GM21381 (cell line): ENCODE measurements around the gene ZFYVE9.
A peak's percentile ranks its signal among the peaks of the same experiment; 100 is the strongest.
"Not testable (repeated sequence)": the region's sequence is repeated elsewhere in the genome, so short reads cannot be mapped to it uniquely, and the experiment has no call there.

Experiments used
- ATAC-seq: cut with Tn5 transposase; IDR thresholded peaks from one replicate; pipeline ENCODE4 v1.9.1; 2021; ENCODE audit warnings: mild to moderate bottlenecking, moderate library complexity; ENCODE audit not compliant: unreplicated experiment

Gene ZFYVE9

DNA sequence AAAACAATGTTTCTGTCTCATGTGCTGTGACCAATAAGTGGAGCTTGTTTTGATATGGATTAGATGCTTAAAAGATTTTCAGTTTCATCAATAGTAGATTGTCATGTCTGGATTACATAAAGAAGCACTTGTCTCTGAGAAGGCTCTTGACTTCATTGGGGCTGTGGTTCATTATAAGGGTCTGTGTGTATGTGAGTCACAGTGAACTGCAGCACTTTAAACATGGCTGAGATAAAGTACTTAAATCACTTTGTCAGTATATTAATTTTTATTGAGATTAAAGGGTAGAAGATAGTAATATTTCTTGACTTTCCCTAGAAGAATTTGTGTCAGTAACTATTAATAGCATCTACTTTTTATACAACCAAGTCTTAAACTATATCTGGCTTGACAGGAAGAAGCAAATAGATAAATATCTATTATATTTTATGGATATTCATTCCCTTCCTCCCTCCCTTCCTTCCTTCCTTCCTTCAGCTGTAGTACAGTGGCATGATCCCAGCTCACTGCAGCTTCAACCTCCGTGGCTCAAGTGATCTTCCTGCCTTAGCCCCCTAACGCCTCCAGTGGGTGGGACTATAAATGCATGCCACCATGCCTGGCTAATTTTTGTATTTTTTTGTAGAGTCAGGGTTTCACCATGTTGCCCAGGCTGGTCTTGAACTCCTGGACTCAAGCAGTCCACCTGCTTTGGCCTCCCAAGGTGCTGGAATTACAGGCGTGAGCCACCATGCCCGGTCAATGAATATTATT, 48.8 kb downstream of the ZFYVE9 start:
- ATAC-seq, result no peak

DNA sequence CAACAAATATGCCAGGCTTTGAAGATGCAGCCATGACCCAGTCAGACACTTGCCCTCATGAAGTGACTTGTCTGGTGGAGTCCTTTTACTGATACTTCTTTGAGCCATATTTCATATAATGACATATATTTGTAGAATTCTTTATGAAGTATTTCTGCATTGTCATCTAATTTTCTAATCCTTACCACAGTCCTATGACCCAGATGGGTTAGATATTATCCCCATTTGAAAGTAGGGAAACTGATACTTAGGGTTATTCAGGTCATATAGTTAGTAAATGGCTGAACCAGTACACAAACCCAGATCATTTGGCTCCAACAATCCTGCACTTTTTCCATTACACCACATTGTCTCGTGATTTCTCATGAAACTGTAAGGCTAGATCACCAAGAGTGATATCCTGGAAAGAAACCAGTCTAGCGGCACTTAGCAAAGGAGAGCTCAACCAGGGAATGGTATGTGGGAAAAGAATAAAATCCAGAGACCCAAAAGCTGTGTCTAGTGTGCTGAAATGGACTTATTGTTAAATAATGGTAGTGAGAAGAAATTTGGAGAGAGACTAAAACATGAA, 49.6 kb downstream of the ZFYVE9 start:
- ATAC-seq, result no peak

DNA sequence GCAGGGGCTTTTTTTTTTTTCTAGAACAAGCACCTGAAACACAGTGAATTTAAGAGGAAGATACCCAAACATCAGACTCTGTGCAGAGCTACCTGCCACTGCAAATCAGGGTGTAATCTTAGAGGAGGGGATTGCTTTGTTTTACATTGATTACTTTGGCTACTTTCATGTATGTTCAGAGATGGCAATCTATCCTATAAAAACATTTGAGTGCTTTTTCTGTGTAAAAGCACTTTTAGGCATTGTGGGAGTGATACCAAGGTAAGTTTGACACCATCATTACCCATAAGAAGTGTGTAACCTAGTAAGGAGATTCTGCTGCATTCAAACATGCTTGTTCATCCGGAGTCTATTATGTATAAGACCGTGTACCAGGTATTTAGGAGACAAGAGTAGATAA, 50.1 kb downstream of the ZFYVE9 start:
- ATAC-seq, result no peak

DNA sequence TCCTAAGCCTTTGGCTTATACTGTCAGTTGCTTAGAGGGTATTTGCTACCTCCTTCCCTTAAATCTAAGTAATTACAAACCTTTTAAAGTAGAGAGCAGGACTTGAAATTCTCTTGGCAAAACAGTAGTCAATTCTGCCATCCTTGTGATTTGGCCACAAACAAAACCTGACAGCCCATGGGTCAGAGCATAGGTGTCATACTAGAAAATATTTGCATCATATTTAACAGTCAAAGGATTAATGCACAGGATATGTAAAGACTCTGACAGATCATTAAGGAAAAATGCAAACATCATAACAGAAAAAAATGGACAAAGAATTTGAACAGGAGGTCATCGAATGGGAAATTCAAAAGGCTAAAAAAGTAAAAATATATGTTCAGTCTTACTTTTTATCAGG, 50.5 kb downstream of the ZFYVE9 start:
- no peak for ATAC-seq

DNA sequence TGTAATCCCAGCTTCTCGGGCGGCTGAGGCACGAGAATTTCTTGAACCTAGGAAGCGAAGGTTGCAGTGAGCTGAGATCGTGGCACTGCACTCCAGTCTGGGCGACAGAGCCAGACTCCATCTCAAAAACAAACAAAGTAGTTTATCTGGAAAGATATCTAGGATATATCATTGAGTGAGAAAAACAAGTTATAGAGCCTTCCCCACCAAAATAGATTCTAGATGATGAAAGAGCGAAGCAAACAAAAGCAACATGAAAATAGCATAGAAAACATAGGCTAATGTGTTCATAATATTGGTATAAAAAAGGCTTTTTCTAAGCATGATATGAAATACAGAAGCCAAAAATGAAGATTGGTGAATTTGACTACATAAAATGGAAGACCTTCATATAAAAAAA, 52.1 kb downstream of the ZFYVE9 start:
- no peak for ATAC-seq

DNA sequence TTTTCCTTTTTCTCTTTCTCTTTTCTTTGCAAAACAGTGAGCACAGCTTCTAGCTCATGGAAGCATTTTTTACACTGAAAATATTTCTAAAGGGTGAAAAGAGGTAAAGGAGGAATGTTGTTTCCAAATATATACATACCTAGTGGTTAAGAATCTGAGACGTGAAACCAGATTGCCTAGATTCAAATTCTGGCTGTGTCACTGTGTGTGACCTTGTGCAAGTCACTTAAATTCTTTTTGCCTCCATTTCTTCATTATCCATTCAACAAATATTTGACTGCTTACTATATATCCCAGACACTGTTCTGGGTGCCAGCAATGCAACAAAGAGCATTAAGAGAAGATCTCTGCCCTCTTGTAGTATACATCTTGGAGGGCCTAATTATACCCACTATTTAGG, 53.3 kb downstream of the ZFYVE9 start:
- no peak for ATAC-seq

DNA sequence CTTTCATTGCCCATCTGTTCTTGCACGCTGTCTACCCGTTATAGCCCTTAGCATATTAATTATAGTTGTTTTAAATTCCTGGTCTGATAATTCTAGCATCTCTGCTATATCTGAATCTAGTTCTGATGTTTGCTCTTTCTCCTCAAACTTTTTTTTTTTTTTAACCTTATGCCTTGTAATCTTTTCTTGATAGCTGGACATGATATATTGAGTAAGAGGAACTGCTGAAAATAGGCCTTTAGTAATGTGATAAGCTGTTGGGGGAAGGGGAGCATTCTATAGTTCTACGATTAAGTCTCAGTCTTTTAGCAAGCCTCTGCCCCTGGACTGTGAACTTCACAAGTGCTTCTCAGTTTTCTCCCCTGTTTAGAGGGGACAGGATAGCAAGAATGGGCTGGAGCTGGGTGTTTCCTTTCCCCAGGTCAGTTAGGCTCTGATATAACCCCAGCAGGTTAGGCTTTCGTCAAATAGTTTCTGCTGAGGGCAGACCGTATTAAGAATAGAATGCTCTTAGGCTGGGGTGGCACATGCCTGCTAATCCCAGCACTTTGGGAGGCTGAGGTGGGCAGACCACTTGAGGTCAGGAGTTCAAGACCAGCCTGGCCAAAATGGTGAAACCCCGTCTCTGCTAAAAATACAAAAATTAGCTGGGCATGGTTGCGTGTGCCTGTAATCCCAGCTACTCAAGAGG, 62.2 kb downstream of the ZFYVE9 start:
- no peak for ATAC-seq

DNA sequence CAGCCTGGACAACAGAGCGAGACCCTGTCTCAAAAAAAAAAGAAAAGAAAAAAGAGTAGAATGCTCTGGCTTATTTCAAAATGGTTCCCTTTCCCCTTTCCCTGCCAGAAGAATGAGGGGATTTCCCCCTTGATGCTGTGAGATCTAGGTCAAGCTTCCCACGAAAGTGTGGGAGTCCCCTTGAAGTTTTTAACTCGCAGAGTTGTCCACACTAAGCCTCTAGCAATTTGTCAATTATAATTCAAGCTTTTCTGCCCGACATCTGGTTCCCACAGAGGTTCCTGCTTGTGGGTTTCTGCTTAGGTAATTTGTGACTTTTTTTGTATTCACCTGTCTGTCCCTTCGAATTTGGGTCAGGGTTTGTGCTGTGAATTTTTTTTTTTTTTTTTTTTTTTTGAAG, 62.8 kb downstream of the ZFYVE9 start:
- no peak for ATAC-seq

DNA sequence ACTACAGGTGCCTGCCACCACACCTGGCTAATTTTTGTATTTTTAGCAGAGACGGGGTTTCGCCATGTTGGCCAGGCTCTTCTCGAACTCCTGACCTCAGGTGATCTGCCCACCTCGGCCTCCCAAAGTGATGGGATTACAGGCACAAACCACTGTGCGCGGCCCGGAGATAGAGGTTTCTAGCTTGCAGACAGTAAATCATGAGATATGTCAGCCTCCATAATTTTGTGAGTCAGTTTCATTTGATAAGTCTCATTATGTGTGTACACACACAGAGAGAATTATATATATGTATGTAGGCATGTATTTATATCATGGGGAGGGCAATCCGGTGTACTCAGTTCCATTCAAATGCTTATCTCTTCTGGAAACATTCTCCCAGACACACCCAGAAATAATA, 64.8 kb downstream of the ZFYVE9 start:
- not testable (repeated sequence) for ATAC-seq

DNA sequence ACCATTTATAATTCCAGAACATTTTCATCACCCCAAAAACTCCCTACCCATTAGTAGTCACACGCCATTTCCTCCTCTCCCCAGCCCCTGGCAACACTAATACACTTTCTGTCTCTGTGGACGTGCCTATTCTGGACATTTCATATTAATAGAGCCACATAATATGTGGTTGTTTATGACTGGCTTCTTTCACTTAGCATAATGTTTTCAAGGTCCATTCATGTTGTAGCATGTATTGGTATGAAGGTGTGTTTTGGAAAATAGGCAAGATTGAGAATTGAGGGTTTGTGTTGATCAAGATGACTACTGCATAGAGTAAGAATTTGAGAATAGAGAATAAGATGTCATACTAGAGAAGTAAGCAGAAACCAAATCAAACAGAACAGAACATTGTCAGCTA, 67.5 kb downstream of the ZFYVE9 start:
- no peak for ATAC-seq

DNA sequence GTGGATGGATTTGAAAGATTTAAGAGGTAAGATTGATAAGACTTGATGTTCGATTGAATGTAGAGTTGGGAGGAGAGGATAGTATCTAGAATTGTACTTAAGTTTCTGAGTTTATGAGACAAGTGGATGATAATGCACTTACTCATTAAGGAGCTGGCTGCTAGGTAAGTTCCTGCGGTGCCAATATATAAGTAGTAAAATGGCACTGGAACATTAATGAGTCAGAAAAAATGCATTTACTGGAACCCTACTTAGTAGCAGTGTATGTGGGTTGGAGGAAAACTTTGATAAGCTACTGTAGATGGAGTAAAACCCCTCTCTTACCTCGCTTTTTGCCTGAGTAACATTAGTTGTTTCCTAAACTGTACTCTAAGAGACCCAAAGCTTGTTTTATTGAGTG, 68.2 kb downstream of the ZFYVE9 start:
- ATAC-seq, result no peak

DNA sequence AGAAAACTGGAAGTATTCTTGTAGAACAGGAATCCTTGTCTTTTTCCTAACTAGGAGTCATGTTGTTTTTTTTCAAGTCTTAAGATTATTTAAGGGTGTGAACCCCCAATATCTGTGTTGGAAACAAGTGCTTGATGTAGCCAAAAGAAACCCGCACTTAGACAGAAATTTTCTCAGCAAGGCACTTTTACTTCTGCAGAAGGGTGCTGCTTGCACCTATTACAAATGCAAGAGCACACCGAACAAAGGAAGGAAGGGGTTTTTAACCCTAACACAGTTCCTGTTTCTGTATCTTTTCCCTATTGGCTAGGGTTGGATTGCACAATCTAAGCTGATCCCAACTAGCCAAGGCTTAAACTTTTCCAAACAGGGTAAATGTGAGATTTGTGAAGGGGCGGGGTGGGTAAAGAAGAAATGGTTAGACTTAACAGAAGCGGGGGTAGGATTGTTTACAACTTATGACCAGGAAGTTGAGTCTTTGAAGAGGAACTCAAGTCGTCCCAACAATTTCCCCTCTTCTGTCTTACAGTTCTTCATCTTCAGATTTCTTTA, 75.1 kb downstream of the ZFYVE9 start:
- ATAC-seq, result no peak

DNA sequence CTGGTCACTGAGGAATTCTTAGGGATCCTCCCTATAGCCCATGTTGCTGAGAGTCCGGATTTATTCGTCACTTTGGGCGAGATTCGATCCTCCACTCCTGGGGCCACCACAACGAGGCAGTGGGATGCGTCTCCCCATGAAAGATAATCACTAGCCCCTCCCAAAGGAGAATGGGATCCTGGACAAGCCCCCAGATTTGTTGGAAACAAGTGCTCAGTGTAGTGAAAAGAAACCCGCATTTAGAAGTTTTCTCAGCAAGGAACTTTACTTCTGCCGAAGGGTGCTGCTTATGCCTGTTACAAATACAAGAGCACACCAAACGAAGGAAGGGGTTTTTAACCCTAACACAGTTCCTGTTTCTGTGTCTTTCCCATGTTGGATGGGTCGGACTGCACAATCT, 83.3 kb downstream of the ZFYVE9 start:
- ATAC-seq, result no peak

DNA sequence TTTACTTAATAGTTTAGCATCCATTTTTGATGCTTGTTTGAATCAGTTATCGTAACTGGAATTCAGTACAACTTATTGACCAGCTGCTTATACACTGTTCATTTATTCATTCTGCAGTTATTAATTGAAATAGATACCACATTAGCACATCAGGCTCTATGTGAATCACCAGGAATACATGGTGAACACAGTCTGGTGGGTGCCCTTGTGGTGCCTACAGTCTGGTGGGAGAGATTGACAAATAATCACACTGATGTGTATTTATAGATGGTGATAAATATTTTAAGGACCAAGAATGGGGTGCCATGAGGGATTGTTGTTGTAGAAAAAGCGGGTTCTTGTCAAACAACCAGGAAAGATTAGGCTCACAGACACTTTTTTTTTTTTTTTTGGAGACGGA, 87.6 kb downstream of the ZFYVE9 start:
- no peak for ATAC-seq

DNA sequence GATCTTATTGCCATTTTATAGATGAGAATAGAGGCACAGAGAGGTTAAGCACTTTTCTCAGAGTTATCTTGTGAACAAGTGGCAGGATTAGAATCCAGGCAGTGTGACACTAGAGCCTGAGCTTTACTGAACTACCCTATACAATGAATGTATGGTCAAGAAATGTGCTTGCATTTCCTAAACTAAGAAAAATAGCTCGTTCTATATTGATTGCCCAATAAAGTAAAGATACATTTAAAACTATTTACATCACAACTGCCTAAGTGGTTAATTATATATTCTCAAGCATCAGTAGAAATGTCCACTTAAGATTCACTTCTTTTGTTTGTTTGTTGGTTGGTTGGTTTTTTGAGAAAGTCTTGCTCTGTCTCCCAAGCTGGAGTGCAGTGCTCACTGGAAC, 91.6 kb downstream of the ZFYVE9 start:
- no peak for ATAC-seq

DNA sequence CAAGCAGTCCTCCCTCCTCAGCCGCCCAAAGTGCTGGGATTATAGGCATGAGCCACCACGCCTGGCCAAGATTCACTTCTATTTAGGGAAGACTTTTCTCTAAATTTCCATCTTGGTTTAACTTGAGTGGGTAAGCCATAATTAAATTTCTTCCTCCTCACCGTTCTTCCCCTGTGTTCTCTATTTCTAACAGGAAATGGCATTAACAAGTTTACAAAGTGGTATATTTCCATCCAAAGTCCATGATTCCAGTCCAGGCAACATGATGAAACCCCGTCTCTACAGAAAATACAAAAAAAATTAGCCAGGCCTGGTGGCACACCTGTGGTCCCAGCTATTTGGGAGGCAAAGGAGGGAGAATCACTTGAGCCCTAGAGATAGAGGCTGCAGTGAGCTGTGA, 92.1 kb downstream of the ZFYVE9 start:
- ATAC-seq, result no peak

DNA sequence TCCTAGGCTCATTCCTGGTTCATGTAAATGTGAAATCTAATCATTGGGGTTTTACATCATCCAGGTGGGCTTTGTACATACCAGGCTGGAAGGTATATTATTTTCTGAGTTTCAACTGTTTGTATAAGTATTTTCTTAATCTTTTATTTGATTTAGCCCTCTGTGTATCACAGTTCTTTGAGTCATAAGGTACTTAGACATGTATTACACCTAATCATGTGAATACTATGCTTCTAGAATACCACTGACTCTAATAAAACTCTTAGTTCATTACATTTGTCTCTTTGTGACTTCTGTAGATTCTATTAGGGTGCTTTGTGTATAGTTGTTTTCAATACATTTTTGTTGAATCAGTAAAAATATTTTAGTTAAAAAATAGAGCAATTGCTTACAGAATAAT, 92.8 kb downstream of the ZFYVE9 start:
- ATAC-seq, result no peak

DNA sequence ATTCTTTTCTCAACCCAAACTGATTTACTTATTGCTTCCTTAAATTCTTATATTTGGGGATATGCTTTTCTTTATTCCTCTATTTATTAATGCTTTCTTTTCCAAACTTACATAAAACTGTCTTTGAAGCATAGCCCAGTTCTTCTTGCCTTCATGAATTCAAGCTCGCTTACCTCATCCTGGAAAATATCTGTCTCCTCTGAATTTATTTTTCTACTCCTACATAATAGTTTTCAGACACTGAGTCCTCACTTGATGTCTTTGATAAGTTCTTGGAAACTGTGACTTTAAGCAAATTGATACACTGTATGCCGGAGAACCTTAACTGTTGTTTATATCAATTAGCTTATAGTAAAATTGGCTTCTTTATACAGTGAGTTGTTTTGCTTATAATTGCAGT, 93.8 kb downstream of the ZFYVE9 start:
- no peak for ATAC-seq

DNA sequence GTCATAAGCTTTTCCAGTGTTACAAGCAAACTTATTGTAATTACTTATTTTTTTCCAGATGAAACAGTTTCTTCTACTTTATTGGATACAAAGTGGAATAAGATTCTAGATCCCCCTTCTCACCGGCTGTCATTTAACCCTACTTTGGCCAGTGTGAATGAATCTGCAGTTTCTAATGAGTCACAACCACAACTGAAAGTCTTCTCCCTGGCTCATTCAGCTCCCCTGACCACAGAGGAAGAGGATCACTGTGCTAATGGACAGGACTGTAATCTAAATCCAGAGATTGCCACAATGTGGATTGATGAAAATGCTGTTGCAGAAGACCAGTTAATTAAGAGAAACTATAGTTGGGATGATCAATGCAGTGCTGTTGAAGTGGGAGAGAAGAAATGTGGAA, 95.5 kb downstream of the ZFYVE9 start:
- no peak for ATAC-seq

DNA sequence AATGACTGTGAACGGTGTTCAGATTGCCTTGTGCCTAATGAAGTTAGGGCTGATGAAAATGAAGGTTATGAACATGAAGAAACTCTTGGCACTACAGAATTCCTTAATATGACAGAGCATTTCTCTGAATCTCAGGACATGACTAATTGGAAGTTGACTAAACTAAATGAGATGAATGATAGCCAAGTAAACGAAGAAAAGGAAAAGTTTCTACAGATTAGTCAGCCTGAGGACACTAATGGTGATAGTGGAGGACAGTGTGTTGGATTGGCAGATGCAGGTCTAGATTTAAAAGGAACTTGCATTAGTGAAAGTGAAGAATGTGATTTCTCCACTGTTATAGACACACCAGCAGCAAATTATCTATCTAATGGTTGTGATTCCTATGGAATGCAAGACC, 96.6 kb downstream of the ZFYVE9 start:
- ATAC-seq, result no peak

DNA sequence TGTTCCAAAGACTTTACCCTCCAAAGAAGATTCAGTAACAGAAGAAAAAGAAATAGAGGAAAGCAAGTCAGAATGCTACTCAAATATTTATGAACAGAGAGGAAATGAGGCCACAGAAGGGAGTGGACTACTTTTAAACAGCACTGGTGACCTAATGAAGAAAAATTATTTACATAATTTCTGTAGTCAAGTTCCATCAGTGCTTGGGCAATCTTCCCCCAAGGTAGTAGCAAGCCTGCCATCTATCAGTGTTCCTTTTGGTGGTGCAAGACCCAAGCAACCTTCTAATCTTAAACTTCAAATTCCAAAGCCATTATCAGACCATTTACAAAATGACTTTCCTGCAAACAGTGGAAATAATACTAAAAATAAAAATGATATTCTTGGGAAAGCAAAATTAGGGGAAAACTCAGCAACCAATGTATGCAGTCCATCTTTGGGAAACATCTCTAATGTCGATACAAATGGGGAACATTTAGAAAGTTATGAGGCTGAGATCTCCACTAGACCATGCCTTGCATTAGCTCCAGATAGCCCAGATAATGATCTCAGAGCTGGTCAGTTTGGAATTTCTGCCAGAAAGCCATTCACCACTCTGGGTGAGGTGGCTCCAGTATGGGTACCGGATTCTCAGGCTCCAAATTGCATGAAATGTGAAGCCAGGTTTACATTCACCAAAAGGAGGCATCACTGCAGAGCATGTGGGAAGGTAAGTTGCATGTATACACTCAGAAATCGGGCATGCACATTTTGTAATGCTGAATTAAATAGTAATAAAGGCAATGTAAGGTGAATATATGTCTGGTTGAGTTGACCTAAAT, 97.2 kb downstream of the ZFYVE9 start:
- ATAC-seq, result peak; percentile 6
